Activated naive CD4-positive, alpha-beta T cell (primary cell): ENCODE results near the gene HOXD10.

Experiments
- DNase-seq, 4 experiments: peaks; one replicate each; lab custom pipeline; 2025; lab: John Stamatoyannopoulos, UW

Gene HOXD10

DNA sequence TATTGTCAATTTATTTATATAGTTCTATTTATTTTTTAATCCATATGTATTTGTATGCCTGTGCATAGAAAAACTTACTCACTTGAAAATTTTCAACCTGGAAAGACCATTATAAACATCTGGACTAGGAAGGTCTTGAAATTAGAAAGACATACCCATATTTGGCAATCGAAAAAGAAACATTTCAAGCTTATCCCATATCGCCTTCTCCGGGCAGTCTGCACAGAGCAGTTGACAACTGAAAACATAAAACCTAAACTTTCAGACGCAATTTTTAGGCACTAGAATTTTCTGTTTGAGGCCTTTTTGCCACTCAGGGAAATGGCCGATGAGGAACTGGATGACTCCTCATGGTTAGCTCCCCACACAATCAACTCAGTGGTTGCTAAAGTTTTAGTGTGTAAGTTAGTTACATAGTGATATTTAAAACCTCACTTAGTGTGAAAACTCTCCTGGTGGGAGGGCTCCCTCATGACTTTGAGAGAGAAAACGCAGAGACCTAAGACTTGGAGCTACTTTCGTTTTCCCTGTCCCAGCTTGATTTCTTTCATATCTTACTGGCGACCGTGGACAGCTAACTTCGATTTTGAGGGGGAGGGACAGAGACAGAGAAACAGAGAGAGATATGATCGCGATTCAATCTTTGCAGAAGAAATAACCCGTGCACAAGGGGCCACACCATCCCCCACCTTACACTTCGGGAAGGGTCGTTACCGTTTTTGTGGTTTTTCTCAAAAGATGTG is 20.2 kb upstream of the HOXD10 start:
- DNase-seq = no peak

GRCh38 chr2:176096986-176097819 is 19.4 kb upstream of the HOXD10 start:
- peak in 2 of 4 experiments; percentile 14 to 23 for DNase-seq

- DNase-seq = no peak
Observed at GRCh38 chr2:176097820-176098365, 18.7 kb upstream of the HOXD10 start.

DNA sequence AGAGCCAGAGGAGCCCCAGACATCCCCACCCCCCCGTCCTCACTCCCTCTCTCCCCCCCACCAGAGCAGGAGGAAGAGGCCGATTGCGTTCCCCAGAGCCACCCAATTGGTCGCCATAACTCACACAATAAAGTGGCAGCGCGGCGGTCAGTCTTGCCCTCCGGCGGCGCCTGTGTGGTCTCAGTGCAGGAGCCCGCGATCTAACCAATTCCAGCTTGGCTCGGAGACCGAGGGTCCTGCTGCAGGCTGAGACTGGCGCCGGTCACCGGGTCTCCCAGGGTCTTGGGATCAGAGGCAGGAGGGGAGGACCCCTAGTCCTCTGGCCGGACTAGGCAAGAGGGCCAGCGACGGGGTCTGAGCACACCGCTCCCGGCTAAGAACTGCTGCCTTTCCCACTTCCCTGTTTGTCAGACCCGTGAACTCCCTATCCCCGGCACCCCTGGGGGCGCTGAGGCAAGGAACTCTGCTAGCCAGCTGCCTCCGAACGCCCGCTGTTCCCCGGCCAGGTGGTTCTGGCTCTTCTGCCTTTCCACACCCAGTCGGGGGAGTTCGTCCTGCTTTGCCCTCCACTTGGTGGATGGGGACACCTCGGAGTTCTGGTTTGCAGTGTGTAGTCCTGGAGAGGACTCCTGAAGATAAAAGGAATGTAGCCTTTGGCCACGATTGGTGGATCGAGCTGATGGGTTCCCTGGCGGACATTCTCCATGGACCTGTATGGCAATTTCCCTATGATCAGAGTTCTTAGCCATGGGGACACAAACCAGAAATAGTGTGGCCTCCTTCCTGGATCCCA is 18.0 kb upstream of the HOXD10 start:
- DNase-seq = no peak

DNA sequence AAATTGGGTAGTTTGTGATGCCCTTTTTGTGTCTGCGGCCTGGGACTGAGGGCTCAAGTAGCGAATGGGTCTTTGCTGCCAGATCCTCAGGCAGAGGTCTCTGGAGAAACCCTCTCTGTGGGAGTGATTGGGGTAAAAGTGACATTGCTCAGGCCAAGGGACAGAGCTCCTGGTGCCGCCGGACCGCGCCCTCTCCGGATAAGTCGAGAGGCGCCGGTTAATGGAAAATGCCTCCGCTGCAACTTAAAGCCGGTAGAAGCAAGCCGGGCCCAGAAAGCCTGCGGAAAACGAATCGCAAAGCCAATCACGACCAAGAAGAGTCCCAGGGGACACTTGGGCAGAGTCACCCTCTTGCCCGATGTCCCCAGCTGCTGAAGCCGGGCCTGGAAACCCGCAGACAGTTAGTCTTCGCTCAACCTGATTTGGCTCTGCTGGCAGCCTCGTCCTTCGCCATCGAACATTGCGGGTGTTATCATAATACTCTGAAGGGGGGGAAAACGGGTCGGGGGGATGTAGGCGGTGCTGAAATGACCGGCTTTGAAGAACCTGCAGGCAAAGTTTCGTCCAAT is 17.3 kb upstream of the HOXD10 start:
- no peak for DNase-seq

DNA sequence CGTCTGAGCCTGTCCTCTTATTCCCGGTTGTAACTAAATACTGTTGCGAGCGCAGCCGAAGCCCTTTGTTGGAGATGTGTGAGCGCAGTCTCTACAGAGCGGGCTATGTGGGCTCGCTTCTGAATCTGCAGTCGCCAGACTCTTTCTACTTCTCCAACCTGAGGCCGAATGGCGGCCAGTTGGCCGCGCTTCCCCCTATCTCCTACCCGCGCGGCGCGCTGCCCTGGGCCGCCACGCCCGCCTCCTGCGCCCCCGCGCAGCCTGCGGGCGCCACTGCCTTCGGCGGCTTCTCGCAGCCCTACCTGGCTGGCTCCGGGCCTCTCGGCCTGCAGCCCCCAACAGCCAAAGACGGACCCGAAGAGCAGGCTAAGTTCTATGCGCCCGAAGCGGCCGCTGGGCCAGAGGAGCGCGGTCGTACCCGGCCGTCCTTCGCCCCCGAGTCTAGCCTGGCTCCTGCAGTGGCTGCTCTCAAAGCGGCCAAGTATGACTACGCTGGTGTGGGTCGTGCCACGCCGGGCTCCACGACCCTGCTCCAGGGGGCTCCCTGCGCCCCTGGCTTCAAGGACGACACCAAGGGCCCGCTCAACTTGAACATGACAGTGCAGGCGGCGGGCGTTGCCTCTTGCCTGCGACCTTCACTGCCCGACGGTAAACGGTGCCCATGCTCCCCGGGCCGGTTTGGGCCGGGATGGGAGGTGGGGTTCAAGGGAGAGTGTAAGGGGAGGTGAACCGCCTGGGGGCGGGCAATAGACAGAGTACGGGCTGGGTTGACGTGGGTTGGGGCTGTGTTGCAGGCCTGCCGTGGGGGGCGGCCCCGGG is 16.6 kb upstream of the HOXD10 start, which contains the start of gene HOXD12:
TSS of gene HOXD12 (plus strand) at position 68 of the 819 bp plus-strand sequence. CDS start at position 75, 7 bp downstream.
- no peak for DNase-seq

DNA sequence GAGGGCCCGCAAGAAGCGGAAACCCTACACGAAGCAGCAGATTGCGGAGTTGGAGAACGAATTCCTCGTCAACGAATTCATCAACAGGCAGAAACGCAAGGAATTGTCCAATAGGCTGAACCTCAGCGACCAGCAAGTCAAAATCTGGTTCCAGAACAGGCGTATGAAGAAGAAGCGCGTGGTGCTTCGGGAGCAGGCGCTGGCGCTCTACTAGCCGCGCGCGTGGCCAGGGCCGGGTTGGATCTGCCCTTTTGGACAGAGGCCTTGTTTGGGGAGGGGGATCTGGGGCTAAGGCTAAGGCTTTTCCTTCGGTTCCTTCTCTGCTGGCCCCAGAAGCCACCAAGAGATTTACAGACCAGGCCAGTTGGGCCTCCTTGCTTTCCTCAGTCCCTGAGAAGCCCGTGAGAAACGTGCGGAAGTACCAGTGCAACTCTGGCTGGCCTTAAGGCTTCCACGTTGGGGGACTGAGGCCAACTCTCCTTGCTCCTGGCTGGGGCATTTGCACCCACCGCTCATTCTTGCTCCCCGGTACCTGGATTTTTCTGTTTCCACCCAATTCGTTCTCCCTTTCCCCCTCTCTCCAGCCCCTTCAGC is 15.9 kb upstream of the HOXD10 start:
- no peak for DNase-seq

DNA sequence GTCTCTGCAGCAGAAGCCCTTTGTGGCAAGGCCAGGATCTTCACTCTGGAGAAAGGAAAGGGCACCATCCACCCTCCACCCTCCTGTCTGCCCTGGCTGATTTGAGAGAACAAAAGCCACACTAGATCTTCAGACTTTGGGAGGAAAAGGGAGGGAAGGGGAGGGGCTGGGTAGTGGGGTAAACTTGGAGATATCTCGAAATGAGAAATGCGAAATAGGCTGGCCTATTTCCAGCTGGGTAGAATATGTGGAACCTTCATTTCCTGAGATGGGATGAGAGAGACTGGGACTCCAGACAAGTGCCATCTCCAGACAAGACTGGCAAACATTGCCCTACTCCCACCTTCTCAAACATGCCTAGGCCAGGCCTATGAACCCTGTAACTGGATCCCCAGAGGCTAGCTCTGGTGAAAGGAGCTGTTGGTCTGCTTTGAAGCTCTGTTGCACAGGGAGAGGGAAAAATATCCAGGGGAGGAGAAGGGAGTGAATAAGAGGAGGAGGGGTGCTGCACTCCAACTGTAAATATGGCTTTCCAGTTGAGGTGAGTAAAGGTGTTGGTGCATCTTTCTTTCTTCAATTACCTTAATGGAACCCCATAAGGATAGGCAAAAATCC is 15.3 kb upstream of the HOXD10 start:
- DNase-seq = no peak

- no peak for DNase-seq
Observed at GRCh38 chr2:176101842-176102241, 14.7 kb upstream of the HOXD10 start.

- DNase-seq = no peak
Observed at GRCh38 chr2:176102309-176102866, 14.2 kb upstream of the HOXD10 start.

- DNase-seq = no peak
Observed at GRCh38 chr2:176103194-176103593, 13.4 kb upstream of the HOXD10 start.

GRCh38 chr2:176103742-176104315 is 12.7 kb upstream of the HOXD10 start:
- no peak for DNase-seq

DNA sequence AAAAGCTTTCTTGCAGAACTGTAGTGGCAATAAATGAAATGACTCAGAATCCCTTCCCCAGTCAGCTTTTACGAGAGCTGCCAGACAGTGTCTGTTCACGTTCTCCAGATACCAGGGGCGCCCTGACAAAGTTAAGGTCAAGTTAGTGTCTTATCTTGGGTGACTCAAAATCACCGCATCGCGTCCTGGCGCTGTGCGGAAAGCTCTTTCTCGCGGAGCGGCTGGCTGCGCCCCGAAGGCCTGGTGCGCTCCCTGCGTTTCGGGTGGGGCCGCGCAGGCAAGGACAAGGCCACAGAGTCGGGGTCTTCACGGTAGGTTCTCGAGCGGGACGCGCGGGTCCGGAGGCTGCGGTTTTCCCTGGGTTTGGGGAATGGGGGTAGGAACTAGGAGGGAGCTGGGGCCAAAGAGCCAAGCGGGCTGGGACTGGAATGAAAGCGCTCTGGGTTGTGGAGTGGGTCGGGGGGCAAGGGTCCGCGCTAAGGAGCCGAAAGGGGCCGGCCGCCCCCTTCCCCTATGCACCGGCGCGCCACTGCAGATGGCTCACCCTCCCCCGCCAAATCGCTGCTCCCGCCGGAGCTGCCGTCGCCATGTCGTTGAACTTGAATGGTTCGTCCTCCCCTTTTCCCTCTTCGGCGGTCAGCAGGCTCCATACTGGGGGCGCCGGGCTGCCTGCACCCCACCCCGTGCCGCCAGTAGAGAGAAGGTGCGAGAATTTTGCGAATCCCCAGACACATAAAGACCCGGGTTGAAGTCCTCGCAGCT is 12.1 kb upstream of the HOXD10 start:
- DNase-seq = no peak

- no peak for DNase-seq
Observed at GRCh38 chr2:176105078-176105729, 11.4 kb upstream of the HOXD10 start.

- no peak for DNase-seq
Observed at GRCh38 chr2:176105730-176106580, 10.6 kb upstream of the HOXD10 start.

DNA sequence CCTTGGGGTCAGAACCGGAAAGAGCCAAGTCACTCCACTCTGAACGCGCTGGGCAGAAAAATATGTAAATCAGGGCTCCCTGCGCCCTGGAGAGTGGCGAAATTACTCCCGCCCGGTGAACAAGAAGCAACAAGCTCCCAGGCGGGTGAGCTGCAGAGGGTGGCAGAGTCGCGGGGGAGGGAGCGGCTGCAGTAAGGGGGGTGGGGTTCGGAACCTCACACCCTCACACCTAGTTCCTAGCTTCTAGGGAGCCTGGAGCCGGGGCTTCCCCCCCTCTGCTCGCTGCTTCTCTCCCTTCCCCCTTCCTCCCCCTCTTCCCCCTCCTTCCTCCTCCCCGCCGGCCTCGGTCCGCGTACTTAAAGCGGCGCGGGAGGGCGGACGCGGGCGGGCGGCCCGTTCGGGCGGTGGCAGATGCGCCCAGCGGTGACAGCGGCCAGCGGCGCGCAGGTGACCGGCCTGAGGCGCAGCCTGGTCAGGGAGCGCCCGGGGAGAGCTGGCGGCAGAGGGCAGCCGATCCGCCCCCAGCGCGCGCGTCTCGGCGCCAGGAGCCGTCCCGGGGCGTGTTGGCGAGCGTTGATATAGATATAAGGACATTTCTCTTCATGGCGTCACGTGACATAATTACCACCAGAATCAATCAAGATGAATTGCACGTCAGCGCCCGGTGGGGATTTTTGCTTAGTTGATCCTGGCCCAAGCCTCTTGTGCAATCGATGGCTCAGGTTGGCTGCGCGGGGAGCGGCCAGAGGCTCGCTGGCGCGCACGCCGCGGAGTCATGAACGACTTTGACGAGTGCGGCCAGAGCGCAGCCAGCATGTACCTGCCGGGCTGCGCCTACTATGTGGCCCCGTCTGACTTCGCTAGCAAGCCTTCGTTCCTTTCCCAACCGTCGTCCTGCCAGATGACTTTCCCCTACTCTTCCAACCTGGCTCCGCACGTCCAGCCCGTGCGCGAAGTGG is 9.7 kb upstream of the HOXD10 start, which contains the start of gene HOXD11:
TSS of gene HOXD11 (plus strand) at position 700 of the 959 bp plus-strand sequence. CDS start at position 776, 76 bp downstream.
- DNase-seq = no peak
